Tibial artery (tissue), 4 donors: ENCODE data around the gene TSHZ2.

Experiments
- DNase-seq, 2 donors: peaks; one replicate each; pipeline ENCODE4 v3.0.0-alpha.2; 2019
- H3K27ac ChIP-seq, 2 donors: fragments of 200-600 bp; sonication (generic) in 1 of 2; 1 replicate in 1 of 2; 2 replicates in 1 of 2; pipeline ENCODE4 v1.5.1; 2018 to 2019; ENCODE audit warnings: mild to moderate bottlenecking in 1 of 2
- H3K27me3 ChIP-seq, 2 donors: fragments of 200-600 bp; sonication (generic) in 1 of 2; one replicate each; pipeline versions ENCODE4 v1.5.1 to v1.6.0; 2016 to 2019
- H3K36me3 ChIP-seq, 3 donors: fragments of 200-600 bp; sonication (generic) in 2 of 3; one replicate each; pipeline ENCODE4 v1.5.1; 2016 to 2019; ENCODE audit warnings: mild to moderate bottlenecking in 2 of 3
- H3K4me1 ChIP-seq, 4 donors: fragments of 200-600 bp; sonication (generic) in 2 of 4; 1 replicate in 3 of 4; 2 replicates in 1 of 4; pipeline ENCODE4 v1.5.1; 2016 to 2019
- H3K4me3 ChIP-seq, 2 donors: fragments of 200-600 bp; sonication (generic) in 1 of 2; 1 replicate in 1 of 2; 2 replicates in 1 of 2; pipeline ENCODE4 v1.5.1; 2018 to 2019; ENCODE audit warnings: mild to moderate bottlenecking in 2 of 2
- H3K9me3 ChIP-seq, 3 donors: fragments of 200-600 bp; sonication (generic) in 1 of 3; one replicate each; pipeline ENCODE4 v1.5.1; 2016 to 2019
- intact Hi-C: fragments of 100-400 bp; cut with DNase I; formaldehyde crosslinking; loops from one replicate; pipeline ENCODE4 v1.15.0; 2023; ENCODE audit warnings: low total_unique reads
- TF ChIP-seq, protein P1 (sequence below), 2 experiments: fragments of 200-600 bp in 1 of 2; fragments of 450-650 bp in 1 of 2; IDR thresholded peaks; one replicate each; pipeline ENCODE4 v1.5.1; 2017 to 2019; ENCODE audit warnings: antibody characterized with exemption in 2 of 2, mild to moderate bottlenecking in 1 of 2, moderate library complexity in 1 of 2

Gene TSHZ2

DNA sequence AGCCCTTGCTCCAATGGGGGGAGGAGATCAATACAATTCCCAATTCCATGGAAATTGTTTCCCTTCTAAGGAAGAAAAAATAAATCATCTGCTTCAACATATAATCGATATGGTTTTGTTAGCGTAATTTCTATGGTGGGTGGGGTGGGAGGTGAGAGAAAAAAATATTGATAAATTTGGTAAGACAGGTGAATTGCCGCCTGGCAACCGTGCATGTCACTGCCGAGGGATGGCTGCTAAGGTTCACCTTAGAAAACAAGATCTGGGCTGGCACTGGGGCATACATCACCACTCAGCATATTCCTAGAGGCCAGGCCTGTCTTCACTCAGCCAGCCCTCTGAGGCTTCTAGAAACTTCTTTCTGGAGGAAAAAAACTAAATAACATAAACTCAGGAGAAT, 517.4 kb downstream of the TSHZ2 start:
- Histone ChIP-seq H3K36me3 (no peaks in the 10 kb centered on the region), H3K4me3 (no peak overlapping the region), H3K27me3 (no peaks in the 10 kb centered on the region), H3K4me1 (no peaks in the 10 kb centered on the region), H3K9me3 (no peaks in the 10 kb centered on the region), H3K27ac (no peak overlapping the region)
- DNase-seq = no peak
- TF ChIP-seq, protein P1, sequence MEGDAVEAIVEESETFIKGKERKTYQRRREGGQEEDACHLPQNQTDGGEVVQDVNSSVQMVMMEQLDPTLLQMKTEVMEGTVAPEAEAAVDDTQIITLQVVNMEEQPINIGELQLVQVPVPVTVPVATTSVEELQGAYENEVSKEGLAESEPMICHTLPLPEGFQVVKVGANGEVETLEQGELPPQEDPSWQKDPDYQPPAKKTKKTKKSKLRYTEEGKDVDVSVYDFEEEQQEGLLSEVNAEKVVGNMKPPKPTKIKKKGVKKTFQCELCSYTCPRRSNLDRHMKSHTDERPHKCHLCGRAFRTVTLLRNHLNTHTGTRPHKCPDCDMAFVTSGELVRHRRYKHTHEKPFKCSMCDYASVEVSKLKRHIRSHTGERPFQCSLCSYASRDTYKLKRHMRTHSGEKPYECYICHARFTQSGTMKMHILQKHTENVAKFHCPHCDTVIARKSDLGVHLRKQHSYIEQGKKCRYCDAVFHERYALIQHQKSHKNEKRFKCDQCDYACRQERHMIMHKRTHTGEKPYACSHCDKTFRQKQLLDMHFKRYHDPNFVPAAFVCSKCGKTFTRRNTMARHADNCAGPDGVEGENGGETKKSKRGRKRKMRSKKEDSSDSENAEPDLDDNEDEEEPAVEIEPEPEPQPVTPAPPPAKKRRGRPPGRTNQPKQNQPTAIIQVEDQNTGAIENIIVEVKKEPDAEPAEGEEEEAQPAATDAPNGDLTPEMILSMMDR (IDR thresholded peaks at IDR 0.05) = no peak
- intact Hi-C loops = no loop called here

DNA sequence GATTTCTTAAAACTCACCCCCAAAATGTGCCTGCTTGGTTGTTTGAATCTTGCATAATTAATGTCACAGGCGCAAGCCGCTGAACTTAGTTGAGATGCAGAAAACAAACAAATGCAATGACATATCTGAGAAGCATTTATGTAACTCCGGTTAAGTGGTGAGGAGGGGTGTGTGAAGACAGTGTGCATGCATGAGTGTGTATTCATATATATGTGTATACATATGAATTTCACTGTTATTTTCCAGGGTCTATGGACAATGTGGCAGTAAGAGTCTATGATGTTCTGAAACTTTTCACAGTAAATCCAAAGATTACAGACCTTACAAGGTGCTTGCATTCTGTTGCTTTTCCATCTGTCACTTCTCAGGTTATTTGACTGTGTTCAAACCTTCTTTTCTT, 518.5 kb downstream of the TSHZ2 start:
- Histone ChIP-seq H3K4me3 (no peak overlapping the region), H3K27ac (no peak overlapping the region), H3K9me3 (no peaks in the 10 kb centered on the region), H3K36me3 (no peaks in the 10 kb centered on the region), H3K4me1 (no peaks in the 10 kb centered on the region), H3K27me3 (no peaks in the 10 kb centered on the region)
- intact Hi-C loops = no loop called here
- DNase-seq = no peak
- TF ChIP-seq, protein P1 (IDR thresholded peaks at IDR 0.05) = no peak

DNA sequence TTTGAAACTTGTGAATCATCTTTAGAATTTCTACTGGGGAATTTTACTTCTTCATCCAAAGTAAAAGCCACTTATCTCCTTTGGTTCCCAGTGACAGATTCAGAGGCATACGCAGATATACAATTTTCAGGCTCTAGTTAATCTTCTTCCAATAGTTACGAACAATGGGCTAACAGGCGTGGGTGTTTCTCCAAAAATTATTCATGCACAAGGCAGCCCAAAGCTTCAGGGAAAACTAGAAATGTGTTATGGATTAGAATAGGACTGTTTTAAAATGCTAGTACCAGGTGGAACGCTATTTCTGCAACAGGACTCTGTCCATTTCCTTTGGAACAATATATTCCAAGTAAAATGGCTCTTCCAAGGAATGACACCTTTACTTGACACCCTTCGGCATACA, 519.3 kb downstream of the TSHZ2 start:
- Histone ChIP-seq H3K36me3 (no peaks in the 10 kb centered on the region), H3K9me3 (no peaks in the 10 kb centered on the region), H3K27ac (no peak overlapping the region), H3K27me3 (no peaks in the 10 kb centered on the region), H3K4me1 (no peaks in the 10 kb centered on the region), H3K4me3 (no peak overlapping the region)
- intact Hi-C loops = no loop called here
- TF ChIP-seq, protein P1 (IDR thresholded peaks at IDR 0.05) = no peak
- DNase-seq = no peak

DNA sequence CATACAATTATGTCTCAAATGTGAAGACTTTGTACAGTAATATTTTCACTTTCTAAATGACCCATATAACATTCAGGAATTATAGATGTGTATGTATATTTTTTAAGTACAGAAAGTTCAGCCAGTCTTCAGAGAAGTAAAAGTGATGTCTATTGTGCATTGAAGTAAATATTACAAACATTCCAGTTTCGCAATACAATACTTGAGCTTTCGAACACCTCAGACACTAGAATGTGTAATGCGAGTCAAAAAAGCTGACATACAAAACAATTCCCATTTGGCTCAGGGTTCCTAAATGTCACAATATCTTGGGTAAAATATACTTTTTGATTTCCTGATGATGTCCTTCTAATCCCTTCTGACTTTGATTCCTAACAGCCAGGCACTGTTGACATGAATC, 520.1 kb downstream of the TSHZ2 start:
- intact Hi-C loops = no loop called here
- DNase-seq = no peak
- Histone ChIP-seq H3K9me3 (no peaks in the 10 kb centered on the region), H3K27ac (no peak overlapping the region), H3K4me1 (no peaks in the 10 kb centered on the region), H3K27me3 (no peaks in the 10 kb centered on the region), H3K4me3 (no peak overlapping the region), H3K36me3 (no peaks in the 10 kb centered on the region)
- TF ChIP-seq, protein P1 (IDR thresholded peaks at IDR 0.05) = no peak

DNA sequence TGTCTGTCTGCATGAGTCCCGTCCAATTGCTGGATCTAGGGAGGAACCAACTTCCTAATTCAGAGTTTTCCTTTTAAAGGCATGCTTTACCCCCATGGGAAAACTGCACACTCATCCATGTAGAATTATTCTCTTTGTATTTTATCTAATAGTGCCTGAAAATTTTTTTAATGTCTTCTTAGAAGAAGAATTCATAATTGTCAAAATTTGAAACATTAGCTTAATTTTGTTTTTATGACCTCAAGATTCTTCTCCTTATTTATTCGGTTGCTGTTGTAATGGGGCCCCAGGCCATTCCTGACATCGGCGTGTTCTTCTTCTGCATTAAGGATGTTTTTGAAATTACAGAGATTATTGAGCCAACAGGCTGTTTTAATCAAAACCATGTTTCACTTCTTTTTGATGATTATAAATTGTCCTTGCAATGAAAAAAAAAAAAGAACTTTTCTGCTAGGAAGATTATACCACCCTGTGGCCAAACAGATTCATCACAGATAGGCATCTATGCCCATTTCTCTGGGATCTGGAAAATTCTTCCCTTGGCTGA, 521.2 kb downstream of the TSHZ2 start:
- Histone ChIP-seq H3K4me3 (no peak overlapping the region), H3K27me3 (no peaks in the 10 kb centered on the region), H3K9me3 (no peaks in the 10 kb centered on the region), H3K27ac (no peak overlapping the region), H3K36me3 (no peaks in the 10 kb centered on the region), H3K4me1 (no peaks in the 10 kb centered on the region)
- no peak for DNase-seq
- TF ChIP-seq, protein P1 (IDR thresholded peaks at IDR 0.05) = no peak
- intact Hi-C loops = no loop called here

DNA sequence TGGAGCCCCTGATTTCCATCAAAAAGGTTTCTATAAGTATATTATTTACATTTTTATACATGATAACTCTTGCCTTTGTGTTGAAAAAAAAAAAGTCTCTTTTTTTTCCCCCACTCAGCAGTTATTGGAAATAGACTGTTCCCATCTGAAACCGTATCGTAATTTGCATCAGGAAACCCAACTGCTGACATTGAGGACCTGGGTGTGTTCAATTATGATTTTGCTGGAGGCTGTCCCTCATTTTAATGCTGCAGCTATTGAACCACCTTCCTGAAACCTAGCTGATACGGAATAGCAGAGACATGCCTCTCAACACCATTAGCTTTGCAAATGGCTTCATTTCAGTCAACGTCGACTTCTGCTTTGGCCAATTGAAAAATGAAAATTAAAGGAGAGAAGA, 522.6 kb downstream of the TSHZ2 start:
- DNase-seq = no peak
- Histone ChIP-seq H3K27ac (no peak overlapping the region), H3K4me3 (no peak overlapping the region), H3K4me1 (no peaks in the 10 kb centered on the region), H3K27me3 (no peaks in the 10 kb centered on the region), H3K36me3 (no peaks in the 10 kb centered on the region), H3K9me3 (no peaks in the 10 kb centered on the region)
- TF ChIP-seq, protein P1 (IDR thresholded peaks at IDR 0.05) = no peak
- intact Hi-C loops = no loop called here
